RWPE2 (cell line): ENCODE data around the gene ATIC.

Experiments
- ATAC-seq: fragments of 200-7000 bp; cut with Tn5 transposase; 3 replicates; pipeline ENCODE4 v1.9.1; 2021; ENCODE audit warnings: low read depth
- DNase-seq: peaks from one replicate; pipeline ENCODE4 v3.0.0-alpha.2; 2020; ENCODE audit warnings: low spot score
- H3K27ac ChIP-seq: fragments of 450-650 bp; 2 replicates; pipeline ENCODE4 v1.5.1; 2017; ENCODE audit warnings: mild to moderate bottlenecking; ENCODE audit not compliant: poor library complexity, severe bottlenecking
- H3K27me3 ChIP-seq: fragments of 250-450 bp; sonication (Bioruptor Pico); 2 replicates; pipeline ENCODE4 v1.5.1; 2021; ENCODE audit warnings: mild to moderate bottlenecking, moderate library complexity; ENCODE audit not compliant: insufficient read depth, poor library complexity, severe bottlenecking
- H3K36me3 ChIP-seq: fragments of 250-450 bp; sonication (Bioruptor Pico); 2 replicates; pipeline ENCODE4 v1.5.1; 2020; ENCODE audit warnings: low read depth, mild to moderate bottlenecking, moderate library complexity
- H3K4me1 ChIP-seq: fragments of 250-450 bp; sonication (Bioruptor Pico); 2 replicates; pipeline ENCODE4 v1.5.1; 2021; ENCODE audit warnings: mild to moderate bottlenecking, moderate library complexity; ENCODE audit not compliant: insufficient read depth, poor library complexity, severe bottlenecking
- H3K4me3 ChIP-seq: fragments of 250-450 bp; sonication (Bioruptor Pico); 2 replicates; pipeline ENCODE4 v1.5.1; 2021; ENCODE audit warnings: mild to moderate bottlenecking, moderate library complexity; ENCODE audit not compliant: severe bottlenecking
- H3K9me3 ChIP-seq: fragments of 250-450 bp; sonication (Bioruptor Pico); 2 replicates; pipeline ENCODE4 v1.5.1; 2021; ENCODE audit warnings: mild to moderate bottlenecking, moderate library complexity; ENCODE audit not compliant: severe bottlenecking
- CTCF ChIP-seq: fragments of 450-650 bp; IDR thresholded peaks from one replicate; pipeline ENCODE4 v1.5.1; 2017; ENCODE audit warnings: mild to moderate bottlenecking, moderate library complexity; ENCODE audit not compliant: poor library complexity, severe bottlenecking

ATIC gene

GRCh38 chr2:215368493-215368809 lies 56.6 kb downstream of the ATIC start:
- no peak for DNase-seq
- Histone ChIP-seq H3K27me3 (no peaks in the 10 kb centered on the region), H3K4me1 (no peaks in the 10 kb centered on the region), H3K27ac (no peak overlapping the region), H3K4me3 (no peak overlapping the region), H3K9me3 (no peaks in the 10 kb centered on the region), H3K36me3 (peaks cover 98% of the 10 kb centered on the region)
- TF ChIP-seq CTCF = no peak
- ATAC-seq = no peak

- Histone ChIP-seq H3K4me3 (no peak overlapping the region), H3K27ac (no peak overlapping the region), H3K27me3 (no peaks in the 10 kb centered on the region), H3K4me1 (no peaks in the 10 kb centered on the region), H3K36me3 (peaks cover 97% of the 10 kb centered on the region), H3K9me3 (no peaks in the 10 kb centered on the region)
- TF ChIP-seq CTCF = no peak
- ATAC-seq (no peak), DNase-seq (no peak)
Measured at GRCh38 chr2:215369181-215369760, 57.4 kb downstream of the ATIC start.

- TF ChIP-seq CTCF = no peak
- no peaks in the 10 kb centered on the region for H3K27me3 ChIP-seq
- ATAC-seq (0 out of 3 replicates have a peak, but pooled peaks have one; percentile 11), DNase-seq (no peak)
- no peak overlapping the region for H3K4me3 ChIP-seq
- no peaks in the 10 kb centered on the region for H3K9me3 ChIP-seq
- peaks cover 97% of the 10 kb centered on the region for H3K36me3 ChIP-seq
- no peaks in the 10 kb centered on the region for H3K4me1 ChIP-seq
- no peak overlapping the region for H3K27ac ChIP-seq
Measured at GRCh38 chr2:215370112-215370965, 58.5 kb downstream of the ATIC start.

- ATAC-seq (no peak), DNase-seq (no peak)
- Histone ChIP-seq H3K4me1 (no peaks in the 10 kb centered on the region), H3K27me3 (no peaks in the 10 kb centered on the region), H3K9me3 (no peaks in the 10 kb centered on the region), H3K36me3 (peaks cover 97% of the 10 kb centered on the region), H3K27ac (no peak overlapping the region), H3K4me3 (no peak overlapping the region)
- no peak for TF ChIP-seq CTCF
Measured at GRCh38 chr2:215371915-215372897, 60.3 kb downstream of the ATIC start.
